K562 (cell line): ENCODE measurements around the gene NAPEPLD. TPM values are rescaled to one million over a fixed set of nuclear protein-coding genes. Genes with fewer than 3 reads are reported as not detected.

Experiments used
- ATAC-seq: fragments of 200-7000 bp; cut with Tn5 transposase; 3 replicates; pipeline ENCODE4 v1.9.1; 2020; ENCODE audit warnings: moderate library complexity
- BruUV-seq: library from RNA; stranded (reverse); fragments of 400-500 nt; replicated peaks from 2 replicates; lab custom pipeline; 2021; lab: Mats Ljungman, UMichigan
- CTCF ChIA-PET: fragments of 300-600 bp; formaldehyde crosslinking; extraction: SDS; loops from one replicate; lab custom pipeline; 2021; ENCODE audit warnings: low intra/inter-chr PET ratio; lab: Yijun Ruan, JAX
- POLR2A ChIA-PET: fragments of 300-600, 350-650 bp; sonication (Branson Sonifier 250); formaldehyde crosslinking; extraction: SDS; loops from one replicate; lab custom pipeline; 2021; ENCODE audit warnings: antibody characterized with exemption, inconsistent platforms; lab: Yijun Ruan, JAX
- DNase-seq, 4 experiments: peaks; one replicate each; pipeline versions ENCODE4 v3.0.0 to v3.0.0-alpha.2; 2011 to 2018; ENCODE audit warnings: low spot score in 3 of 4, mixed read lengths in 3 of 4; ENCODE audit errors: extremely low read depth in 1 of 4
- FAIRE-seq: peaks from 2 replicates; lab custom pipeline; 2011; peaks lifted over from hg19 to GRCh38; lab: Jason Lieb, UNC
- H2AFZ ChIP-seq: 2 replicates; pipeline ENCODE4 v1.6.0; 2011; ENCODE audit warnings: low read depth, low read length, control low read depth, inconsistent platforms
- H3K27ac ChIP-seq: fragments of 200-600 bp; 3 replicates; pipeline ENCODE4 v1.8.0; 2011; ENCODE audit warnings: low read depth, mild to moderate bottlenecking, control low read depth, inconsistent platforms, low read length, moderate library complexity, mixed read lengths; ENCODE audit errors: extremely low read depth
- H3K27me3 ChIP-seq, 2 experiments: fragments of 300-600 bp in 1 of 2; 2 replicates in 1 of 2; 3 replicates in 1 of 2; pipeline versions ENCODE4 v1.6.0 to v1.8.0; 2011; ENCODE audit warnings: inconsistent platforms in 2 of 2, low read length in 2 of 2, mild to moderate bottlenecking in 1 of 2, mixed read lengths in 1 of 2, moderate library complexity in 1 of 2; ENCODE audit not compliant: control insufficient read depth in 2 of 2, insufficient read depth in 2 of 2
- H3K36me3 ChIP-seq: fragments of 300-600 bp; 3 replicates; pipeline ENCODE4 v1.8.0; 2011; ENCODE audit warnings: mild to moderate bottlenecking, low read length, inconsistent platforms; ENCODE audit not compliant: control insufficient read depth, insufficient read depth
- H3K4me1 ChIP-seq, 2 experiments: fragments of 200-600 bp in 1 of 2; replicated peaks in 1 of 2; 2 replicates in 1 of 2; 3 replicates in 1 of 2; pipeline versions ENCODE4 v1.5.1 to v1.8.0; 2011; ENCODE audit warnings: inconsistent platforms in 2 of 2, low read length in 2 of 2, mild to moderate bottlenecking in 1 of 2, mixed read lengths in 1 of 2, moderate library complexity in 1 of 2; ENCODE audit not compliant: control insufficient read depth in 2 of 2, insufficient read depth in 2 of 2
- H3K4me2 ChIP-seq: 2 replicates; pipeline ENCODE4 v1.6.1; 2011; ENCODE audit warnings: low read length, control low read depth, inconsistent platforms, mixed read lengths; ENCODE audit not compliant: insufficient read depth
- H3K4me3 ChIP-seq: fragments of 200-600 bp; sonication (generic), shearing (Covaris generic); 2 replicates; pipeline ENCODE4 v1.5.1; 2016; ENCODE audit warnings: control low read depth, inconsistent platforms
- H3K79me2 ChIP-seq: fragments of 200-600 bp; 3 replicates; pipeline ENCODE4 v1.8.0; 2011; ENCODE audit warnings: low read length, inconsistent platforms; ENCODE audit not compliant: control insufficient read depth, insufficient read depth
- H3K9ac ChIP-seq, 2 experiments: 2 replicates each; pipeline versions ENCODE4 v1.6.0 to v1.6.1; 2011; ENCODE audit warnings: low read depth in 2 of 2, low read length in 2 of 2, control low read depth in 1 of 2, inconsistent platforms in 1 of 2, mild to moderate bottlenecking in 1 of 2, mixed read lengths in 1 of 2; ENCODE audit not compliant: insufficient read depth in 1 of 2
- H3K9me1 ChIP-seq: one replicate; pipeline ENCODE4 v1.6.0; 2011; ENCODE audit warnings: inconsistent platforms, mild to moderate bottlenecking, low read length, moderate library complexity; ENCODE audit not compliant: control insufficient read depth, insufficient read depth
- H3K9me3 ChIP-seq: replicated peaks from 2 replicates; pipeline ENCODE4 v1.5.1; 2011; ENCODE audit warnings: low read depth, low read length, inconsistent platforms; ENCODE audit not compliant: control insufficient read depth, insufficient read depth
- H4K20me1 ChIP-seq: replicated peaks from 2 replicates; pipeline ENCODE4 v1.6.1; 2011; ENCODE audit warnings: low read length, inconsistent platforms, mixed read lengths; ENCODE audit not compliant: control insufficient read depth, insufficient read depth
- C11orf30 ChIP-seq: fragments of 450-650 bp; IDR thresholded peaks from 2 replicates; pipeline ENCODE4 v1.6.1; 2016; ENCODE audit warnings: low read depth, mild to moderate bottlenecking
- CBX3 ChIP-seq, 2 experiments: IDR thresholded peaks; 1 replicate in 1 of 2; 2 replicates in 1 of 2; pipeline ENCODE4 v1.6.1; 2012; ENCODE audit warnings: inconsistent platforms in 2 of 2, low read length in 2 of 2, borderline replicate concordance in 1 of 2, control low read depth in 1 of 2
- GTF2E2 ChIP-seq: fragments of 200-800 bp; sonication (Bioruptor generic); IDR thresholded peaks from 2 replicates; pipeline ENCODE4 v1.6.1; 2016; ENCODE audit warnings: missing genetic modification characterization, missing compliant biosample characterization
- MAFF ChIP-seq: IDR thresholded peaks from 2 replicates; pipeline ENCODE4 v1.6.1; 2012; ENCODE audit warnings: low read length, improper control_type of control experiment
- MAFG ChIP-seq: fragments of 450-650 bp; conservative IDR thresholded peaks from 2 replicates; pipeline ENCODE4 v1.6.1; 2016; ENCODE audit warnings: missing genetic modification characterization, missing compliant biosample characterization
- NFE2 ChIP-seq: IDR thresholded peaks from 2 replicates; pipeline ENCODE4 v1.6.1; 2014; ENCODE audit warnings: antibody characterized with exemption, low read depth
- PHF8 ChIP-seq: fragments of 200-600 bp; sonication (generic); IDR thresholded peaks from 2 replicates; pipeline ENCODE4 v1.6.1; 2012; ENCODE audit warnings: mixed run types, mild to moderate bottlenecking, inconsistent platforms, low read length, moderate library complexity, borderline replicate concordance
- THRAP3 ChIP-seq: fragments of 450-650 bp; IDR thresholded peaks from 2 replicates; pipeline ENCODE4 v1.6.1; 2016; ENCODE audit warnings: mild to moderate bottlenecking, inconsistent platforms, borderline replicate concordance
- ZNF316 ChIP-seq: fragments of 450-650 bp; IDR thresholded peaks from 2 replicates; pipeline ENCODE4 v1.6.1; 2016
- WGBS: fragments of 100-300 bp; shearing (Covaris generic); methylation state at CpG from one replicate; pipeline ENCODE4 v1.1.6; 2016; ENCODE audit warnings: low coverage, mixed read lengths; ENCODE audit not compliant: insufficient coverage; ENCODE audit errors: missing lambda C conversion rate; 5-methylcytosine and 5-hydroxymethylcytosine counted together
- in situ Hi-C: fragments of 300-500 bp; cut with MboI; formaldehyde crosslinking; loops from 4 replicates; pipeline ENCODE4 v1.15.0; 2018; ENCODE audit warnings: inconsistent platforms, mixed read lengths
- intact Hi-C: fragments of 100-400 bp; cut with micrococcal nuclease; formaldehyde crosslinking; loops from 2 replicates; pipeline ENCODE4 v1.14.2; 2022
- polyA plus RNA-seq, 8 experiments: library from polyadenylated mRNA; depleted of rRNA in 4 of 8; stranded (reverse) in 5 of 8; unstranded in 3 of 8; fragments of >200 nt; fragmentation: Nextera tagmentation in 2 of 8; fragmentation: Illumina TruSeq in 1 of 8; extraction: Ambion mirVana in 2 of 8; extraction: Trizol in 1 of 8; gene quantifications; 2 replicates each; pipeline versions ENCODE4 v1.2.1 to v1.2.3, GENCODE V29; 2011 to 2014; ENCODE audit warnings: inconsistent platforms in 1 of 8, missing spikeins in 1 of 8
- total RNA-seq, 7 experiments: library from RNA; depleted of rRNA in 6 of 7; stranded (reverse); fragments of >200 nt in 6 of 7; fragmentation: Illumina TruSeq in 2 of 7; extraction: Trizol in 2 of 7; gene quantifications; 2 replicates each; pipeline versions ENCODE4 v1.2.1 to v1.2.3, GENCODE V29; 2011 to 2021; ENCODE audit warnings: low replicate concordance in 1 of 7

The NAPEPLD gene
- total and polyA plus RNA-seq, 9 of the 15 experiments (the other 6 are each of a cell fraction or from before 2014, with no cell fraction given) = 3.2 to 11.0 (median 7.5) TPM

DNA sequence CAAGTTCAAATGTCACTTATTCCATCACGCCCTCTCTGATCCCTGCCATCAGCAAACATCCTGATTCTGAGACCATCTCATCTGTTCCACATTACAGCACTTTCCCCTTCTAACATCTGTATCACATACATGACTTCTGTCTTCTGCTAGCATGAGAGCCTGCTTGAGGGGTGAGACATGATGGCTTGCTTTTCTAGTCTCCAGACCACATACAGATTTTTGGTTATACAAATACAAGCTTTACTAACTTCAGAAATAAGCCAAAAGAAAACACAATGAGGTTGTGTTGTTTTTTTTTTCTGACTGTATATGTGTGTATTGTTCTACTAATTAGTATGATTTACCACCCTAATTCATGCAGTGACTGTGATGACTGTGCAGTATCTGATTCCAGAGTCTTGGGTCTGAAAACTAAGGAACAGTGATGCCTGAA is 34.3 kb downstream of the NAPEPLD start:
- CTCF ChIA-PET = no interaction called here
- Histone ChIP-seq H3K4me2 (no peak overlapping the region), H3K27me3 (no peaks in the 10 kb centered on the region), H3K9me3 (no peaks in the 10 kb centered on the region), H3K4me1 (peaks cover 0 to 3% of the 10 kb centered on the region in 2 experiments; a peak in 4 of 5 replicates), H3K36me3 (peaks cover 23% of the 10 kb centered on the region), H3K27ac (no peak overlapping the region), H3K79me2 (no peaks in the 10 kb centered on the region), H3K9ac (no peak overlapping the region), H3K9me1 (no peaks in the 10 kb centered on the region), H3K4me3 (no peak overlapping the region), H2AFZ (no peak overlapping the region), H4K20me1 (0 out of 2 replicates have a peak, but pooled peaks cover 2% of the 10 kb centered on the region)
- no peak for DNase-seq
- WGBS = 93% methylated on average over 1 of the region's 1 CpG
- no TSS peak for BruUV-seq
- ATAC-seq = no peak
- intact Hi-C loops (no loop called here), in situ Hi-C loops (no loop called here)
- TF ChIP-seq GTF2E2 (tag) (no peak), THRAP3 (no peak), ZNF316 (peak; percentile 53), MAFG (tag) (peak; percentile 62), CBX3 (IDR thresholded peaks at IDR 0.05; ENCODE audit: borderline replicate concordance in 1 of 2, low read length in 2 of 2) (no peak), MAFF (peak; percentile 15; the same call in 1 of the 2 replicates), NFE2 (0 out of 2 replicates have a peak, but pooled peaks have one; percentile 31), PHF8 (no peak), C11orf30 (peak; percentile 34; the same call in 1 of the 2 replicates)
- POLR2A ChIA-PET = no interaction called here
- FAIRE-seq = no peak
